ENCODE results near the gene TGFBR3. TPM values are rescaled to one million over a fixed set of nuclear protein-coding genes. Genes with fewer than 3 reads are reported as not detected.

The TGFBR3 gene
- total and polyA plus RNA-seq, 2 of the 13 experiments (the other 11 are each of a cell fraction or from before 2014, with no cell fraction given), result 76.5 to 195 TPM

GRCh38 chr1:91885716-91886506, at the start of gene TGFBR3 (continued):
- no peak for TF ChIP-seq MLX (CRISPR knock-in tag; IDR thresholded peaks at IDR 0.05)
- no peak for TF ChIP-seq HMGA1 (CRISPR knock-in tag; conservative IDR thresholded peaks at IDR 0.05)
- no peak for TF ChIP-seq NFIB (CRISPR knock-in tag; IDR thresholded peaks at IDR 0.05; ENCODE audit: borderline replicate concordance)
- peak; percentile 89 for TF ChIP-seq REL (CRISPR knock-in tag; conservative IDR thresholded peaks at IDR 0.05)
- TF ChIP-seq ZNF234 (CRISPR knock-in tag; conservative IDR thresholded peaks at IDR 0.05), result 0 out of 2 replicates have a peak, but pooled peaks have one; percentile 14
- TF ChIP-seq ZNF367 (CRISPR knock-in tag; IDR thresholded peaks at IDR 0.05; ENCODE audit: borderline replicate concordance), result peak; percentile 45; the same call in 1 of the 2 replicates
- TF ChIP-seq ZNF441 (CRISPR knock-in tag; IDR thresholded peaks at IDR 0.05; ENCODE audit: borderline replicate concordance), result 0 out of 2 replicates have a peak, but pooled peaks have one; percentile 73
- no peak for TF ChIP-seq ZNF530 (CRISPR knock-in tag; IDR thresholded peaks at IDR 0.05; ENCODE audit: low read depth)
- no peak for TF ChIP-seq ZNF713 (CRISPR knock-in tag; IDR thresholded peaks at IDR 0.05)
- TF ChIP-seq MTA1 (CRISPR knock-in tag; IDR thresholded peaks at IDR 0.05; ENCODE audit: borderline replicate concordance), result peak; percentile 66; the same call in 1 of the 2 replicates
- peak; percentile 60; the same call in 1 of the 2 replicates for TF ChIP-seq PITX1 (CRISPR knock-in tag; IDR thresholded peaks at IDR 0.05)
- peak; percentile 73 for TF ChIP-seq KDM5B (CRISPR knock-in tag; IDR thresholded peaks at IDR 0.05; ENCODE audit: borderline replicate concordance)
- TF ChIP-seq ZNF574 (CRISPR knock-in tag; IDR thresholded peaks at IDR 0.05), result peak; percentile 46
- TF ChIP-seq ZNF407 (CRISPR knock-in tag; IDR thresholded peaks at IDR 0.05; ENCODE audit: not compliant biosample characterization), result peak; percentile 39
- TF ChIP-seq SRY (CRISPR knock-in tag; IDR thresholded peaks at IDR 0.05), result 0 out of 2 replicates have a peak, but pooled peaks have one; percentile 14
- peak; percentile 85; the same call in 1 of the 2 replicates for TF ChIP-seq ZNF34 (CRISPR knock-in tag; IDR thresholded peaks at IDR 0.05; ENCODE audit: borderline replicate concordance)
- peak; percentile 44; the same call in 1 of the 2 replicates for TF ChIP-seq SNAPC2 (CRISPR knock-in tag; IDR thresholded peaks at IDR 0.05)
